ENCODE data around the gene PRIM1. TPM values are rescaled to one million over a fixed set of nuclear protein-coding genes. Genes with fewer than 3 reads are reported as not detected.
"Not testable (repeated sequence)": the region's sequence is repeated elsewhere in the genome, so short reads cannot be mapped to it uniquely, and the experiment has no call there.

Gene PRIM1
- total and polyA plus RNA-seq, 8 donors: 4.3 to 45.5 (median 5.7) TPM; not detected in 1

GRCh38 chr12:56713345-56713744 is 38.8 kb downstream of the PRIM1 start:
- intact Hi-C loops (cut with DNase I; ENCODE audit: low total_unique reads): no loop called here
- H3K27ac ChIP-seq: no peak overlapping the region
- TF ChIP-seq POLR2AphosphoS5 (IDR thresholded peaks at IDR 0.05): no peak
- no peak for TF ChIP-seq EP300 (IDR thresholded peaks at IDR 0.05)
- TF ChIP-seq CTCF (IDR thresholded peaks at IDR 0.05): no peak
- no peak for TF ChIP-seq POLR2A (IDR thresholded peaks at IDR 0.05)
- no peaks in the 10 kb centered on the region for H3K27me3 ChIP-seq
- H3K9me3 ChIP-seq: no peaks in the 10 kb centered on the region
- H3K4me3 ChIP-seq: no peak overlapping the region
- WGBS, 5 donors: 81 to 94% (median 87%) methylated on average over 3 of the region's 3 CpGs
- peaks cover 31 to 73% (median 69%) of the 10 kb centered on the region in 4 donors for H3K36me3 ChIP-seq
- peaks cover 11 to 32% (median 27%) of the 10 kb centered on the region in 4 donors for H3K4me1 ChIP-seq
- DNase-seq: no peak

- TF ChIP-seq CTCF (IDR thresholded peaks at IDR 0.05): no peak
- TF ChIP-seq POLR2A (IDR thresholded peaks at IDR 0.05): no peak
- no peak for TF ChIP-seq EP300 (IDR thresholded peaks at IDR 0.05)
- no peak for TF ChIP-seq POLR2AphosphoS5 (IDR thresholded peaks at IDR 0.05)
- Histone ChIP-seq H3K4me1 (no peaks in the 10 kb centered on the region), H3K4me3 (no peak overlapping the region), H3K9me3 (no peaks in the 10 kb centered on the region), H3K36me3 (peaks cover 31 to 42% (median 40%) of the 10 kb centered on the region in 4 donors), H3K27me3 (no peaks in the 10 kb centered on the region), H3K27ac (peak overlapping the region in 1 of 5 donors; percentile 20)
- WGBS, 5 donors: 60 to 82% (median 75%) methylated on average over 5 of the region's 5 CpGs
- DNase-seq: no peak
- intact Hi-C loops (cut with DNase I; ENCODE audit: low total_unique reads): no loop called here
These were observed 42.3 kb downstream of the PRIM1 start for GRCh38 chr12:56709759-56710376.

GRCh38 chr12:56704522-56704921 is 47.6 kb downstream of the PRIM1 start:
- intact Hi-C loops (cut with DNase I; ENCODE audit: low total_unique reads); H3K9me3 ChIP-seq; H3K27ac ChIP-seq; H3K4me1 ChIP-seq; H3K4me3 ChIP-seq; DNase-seq; H3K27me3 ChIP-seq; H3K36me3 ChIP-seq: not testable (repeated sequence)
- 79 to 90% (median 81%) methylated on average over 5 of the region's 5 CpGs for WGBS, 5 donors

- no peaks in the 10 kb centered on the region for H3K9me3 ChIP-seq
- H3K27ac ChIP-seq: no peak overlapping the region
- no peak for DNase-seq
- intact Hi-C loops (cut with DNase I; ENCODE audit: low total_unique reads): no loop called here
- no peak for TF ChIP-seq CTCF (IDR thresholded peaks at IDR 0.05)
- no peak for TF ChIP-seq POLR2AphosphoS5 (IDR thresholded peaks at IDR 0.05)
- no peak for TF ChIP-seq EP300 (IDR thresholded peaks at IDR 0.05)
- no peak for TF ChIP-seq POLR2A (IDR thresholded peaks at IDR 0.05)
- H3K4me1 ChIP-seq: no peaks in the 10 kb centered on the region
- H3K27me3 ChIP-seq: no peaks in the 10 kb centered on the region
- WGBS, 5 donors: 60 to 73% (median 65%) methylated on average over 3 of the region's 3 CpGs
- H3K4me3 ChIP-seq: no peak overlapping the region
- no peaks in the 10 kb centered on the region for H3K36me3 ChIP-seq
These were observed 53.0 kb downstream of the PRIM1 start for GRCh38 chr12:56699020-56699661.

Measured in stomach (tissue), 9 donors.